ENCODE data around the gene POU2AF1. TPM values are rescaled to one million over a fixed set of nuclear protein-coding genes. Genes with fewer than 3 reads are reported as not detected.
A peak's percentile ranks its signal among the peaks of the same experiment; 100 is the strongest.

The POU2AF1 gene
- total RNA-seq, 1 donor from 2014 or later, result 0.72 TPM

DNA sequence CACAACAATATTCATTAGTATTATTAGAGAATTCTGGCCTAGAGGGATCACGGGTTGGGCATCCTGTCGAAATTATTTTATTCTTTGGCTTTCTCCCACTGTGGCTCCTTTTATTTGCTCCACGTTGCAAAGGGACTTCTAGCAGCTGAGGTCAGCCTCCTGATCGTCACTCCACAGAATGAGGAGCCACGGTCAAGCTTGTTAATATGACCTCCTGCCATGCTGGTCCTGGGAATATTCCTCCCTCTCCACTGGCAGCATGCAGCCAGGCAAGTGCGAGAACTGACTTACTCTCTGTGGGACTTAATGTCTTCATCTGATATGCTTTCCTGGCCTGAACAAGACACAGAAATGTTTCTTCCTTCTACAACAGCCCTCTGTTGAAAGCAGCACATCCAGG, 59.8 kb downstream of the POU2AF1 start:
- DNase-seq, result no peak

DNA sequence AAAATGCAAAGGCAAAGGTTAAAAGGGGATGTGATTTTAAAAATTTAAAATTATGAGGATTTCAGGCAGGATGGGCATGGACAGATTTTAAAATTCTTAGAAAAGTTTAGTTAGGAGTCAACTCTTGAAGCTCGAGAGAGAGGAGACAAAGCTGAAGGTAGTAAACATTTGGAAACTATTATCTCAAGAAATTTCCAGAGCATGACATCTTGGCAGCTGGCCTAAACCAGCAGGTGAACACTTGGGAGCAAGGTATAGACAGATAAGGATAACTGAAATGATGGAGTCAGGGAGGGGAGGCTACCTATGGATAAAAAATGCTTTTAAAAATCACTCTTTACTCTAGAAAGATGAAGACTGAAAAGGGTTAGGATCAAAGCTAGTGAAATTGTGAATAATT, 67.0 kb downstream of the POU2AF1 start:
- no peak for DNase-seq

DNA sequence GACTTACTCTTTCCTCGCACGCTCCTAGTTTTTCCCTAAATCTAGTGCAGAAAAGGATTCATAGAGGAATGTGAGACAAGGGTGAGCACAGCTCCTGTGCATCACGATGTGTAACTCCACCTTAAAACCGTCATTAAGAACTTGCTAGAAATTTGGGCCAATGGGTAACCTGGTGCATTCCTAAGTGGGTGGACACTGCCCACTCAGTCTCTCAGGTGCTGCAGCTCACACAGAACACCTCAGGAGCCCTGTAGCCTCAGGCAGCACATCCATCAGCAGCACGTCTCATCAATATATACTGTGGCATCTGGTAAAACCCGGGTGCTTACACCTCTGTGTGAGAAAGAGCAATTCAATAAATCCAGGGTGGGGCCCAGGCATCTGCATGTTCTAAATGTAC, 68.4 kb downstream of the POU2AF1 start:
- DNase-seq, result no peak

DNA sequence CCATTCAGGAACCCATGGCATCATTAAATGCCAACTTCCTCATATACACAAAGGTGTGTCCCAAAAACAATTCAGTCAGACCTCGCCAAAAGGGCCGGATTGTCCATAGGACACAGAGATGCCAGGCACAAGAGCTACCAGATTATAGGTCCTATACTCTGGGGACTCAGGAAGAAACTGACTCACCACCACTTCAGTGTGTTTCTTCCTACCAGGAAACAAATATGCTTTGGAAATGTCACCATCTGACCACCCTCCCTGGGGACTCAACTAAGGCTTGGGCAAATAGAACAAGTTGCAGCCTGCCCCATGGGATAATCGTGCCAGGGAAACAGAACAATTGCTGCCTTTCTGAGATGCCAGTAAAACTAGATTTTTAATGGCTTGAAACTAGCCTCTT, 69.0 kb downstream of the POU2AF1 start:
- DNase-seq, result no peak

DNA sequence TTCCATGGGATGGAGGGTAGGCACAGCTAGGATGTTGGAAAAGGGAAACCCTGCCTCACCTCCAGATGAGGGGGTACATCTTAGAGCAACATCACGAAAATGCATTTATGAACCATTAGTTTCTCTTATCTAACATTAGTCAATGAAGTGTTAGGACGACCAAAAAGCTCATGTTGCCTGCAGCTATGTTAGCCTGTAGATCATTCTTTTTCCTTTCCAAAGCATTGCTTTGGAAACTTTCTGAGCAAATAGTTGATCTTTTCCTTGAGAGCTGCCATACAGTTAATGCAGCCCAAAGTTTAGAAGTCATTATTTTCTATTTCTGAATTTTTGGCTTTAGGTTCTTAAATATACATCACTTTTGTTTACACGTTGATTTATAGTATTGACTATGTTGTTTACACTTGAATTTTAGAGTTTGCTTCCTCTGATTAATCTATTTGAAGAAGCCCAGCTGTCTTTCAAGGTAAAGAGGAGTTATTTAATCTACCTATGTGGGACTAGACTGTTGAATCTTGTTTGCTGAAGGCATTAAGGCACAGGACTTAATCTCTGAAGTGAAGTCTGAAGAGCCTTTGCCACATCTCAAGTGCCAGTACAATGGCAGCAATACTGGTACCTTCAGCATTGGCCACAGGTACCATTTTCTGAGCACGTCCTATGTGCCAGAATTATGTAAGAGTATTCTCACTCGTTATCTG, 69.7 kb downstream of the POU2AF1 start:
- no peak for DNase-seq

DNA sequence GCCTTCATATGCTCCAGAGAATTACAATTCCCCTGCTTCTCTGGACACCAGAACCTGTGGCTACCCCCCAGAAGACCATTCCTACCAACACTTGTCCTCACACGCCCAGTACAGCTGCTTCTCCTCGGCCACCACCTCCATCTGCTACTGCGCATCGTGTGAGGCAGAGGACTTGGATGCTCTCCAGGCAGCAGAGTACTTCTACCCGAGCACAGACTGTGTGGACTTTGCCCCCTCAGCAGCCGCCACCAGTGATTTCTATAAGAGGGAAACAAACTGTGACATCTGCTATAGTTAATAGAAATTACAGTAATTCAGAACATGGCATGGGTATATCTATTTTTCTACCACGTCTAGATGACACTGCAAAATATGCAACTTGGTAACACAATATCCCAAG, 70.9 kb downstream of the POU2AF1 start:
- DNase-seq, result peak; percentile 93

DNA sequence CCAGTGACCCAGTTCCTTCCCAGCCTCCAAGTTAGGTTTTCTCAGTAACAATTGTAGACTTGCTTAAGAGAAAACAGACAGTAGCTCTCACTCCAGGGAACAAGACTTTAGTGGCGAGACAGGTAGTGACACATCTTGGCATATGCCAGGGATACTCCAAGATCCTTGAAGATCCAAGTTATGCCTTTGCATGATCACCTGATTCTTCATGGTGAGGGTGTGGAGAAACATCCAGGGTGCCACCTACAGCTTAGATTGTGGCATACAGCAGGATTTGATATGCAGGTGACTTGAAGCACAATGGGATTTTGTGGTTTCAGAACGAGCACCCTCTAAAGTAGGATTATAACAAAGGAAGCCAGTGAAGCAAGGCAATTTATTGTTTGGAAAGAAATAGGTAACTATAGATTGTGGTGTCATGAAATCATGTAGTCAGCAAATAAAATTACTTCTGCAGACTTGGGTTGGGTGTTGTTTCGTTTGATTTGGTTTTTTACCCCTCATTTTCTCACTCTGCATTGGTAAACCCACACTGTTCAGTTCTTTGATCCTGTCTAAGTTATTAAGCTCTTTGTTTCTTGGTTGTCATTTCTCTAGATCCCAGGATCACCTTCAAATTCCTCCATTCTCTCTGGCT, 71.5 kb downstream of the POU2AF1 start:
- no peak for DNase-seq

DNA sequence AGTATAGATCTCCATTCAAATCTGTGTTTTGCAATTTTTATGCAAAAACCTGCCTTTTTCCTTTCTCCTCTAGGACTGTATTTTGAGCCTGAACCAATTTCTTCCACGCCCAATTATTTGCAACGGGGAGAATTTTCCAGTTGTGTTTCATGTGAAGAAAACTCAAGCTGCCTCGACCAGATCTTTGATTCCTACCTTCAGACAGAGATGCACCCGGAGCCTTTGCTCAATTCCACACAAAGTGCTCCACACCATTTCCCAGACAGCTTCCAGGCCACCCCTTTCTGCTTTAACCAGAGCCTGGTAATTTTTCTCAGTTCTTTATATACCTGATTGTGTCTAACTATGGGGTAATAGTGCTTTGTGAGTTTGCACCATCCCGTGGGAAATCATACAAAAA, 72.8 kb downstream of the POU2AF1 start:
- DNase-seq, result no peak

DNA sequence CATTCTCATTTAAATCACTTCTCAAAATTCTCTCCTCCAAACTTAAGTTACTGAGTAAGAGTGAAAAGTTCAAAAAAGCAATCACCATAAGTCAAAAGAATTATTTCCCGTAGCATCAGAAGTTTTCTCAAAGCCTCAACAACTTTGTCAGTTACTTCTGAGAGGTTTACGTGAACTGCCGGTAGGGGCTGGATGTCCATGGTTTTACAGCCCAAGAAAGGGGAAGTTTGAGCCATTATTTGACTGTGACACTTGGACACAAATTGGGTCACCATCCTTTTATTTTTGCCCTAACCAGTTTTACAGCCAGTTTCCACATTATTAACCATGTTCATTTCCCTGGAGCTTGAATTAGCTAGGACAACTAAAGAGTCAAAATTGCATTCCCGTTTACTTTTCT, 73.2 kb downstream of the POU2AF1 start:
- no peak for DNase-seq

DNA sequence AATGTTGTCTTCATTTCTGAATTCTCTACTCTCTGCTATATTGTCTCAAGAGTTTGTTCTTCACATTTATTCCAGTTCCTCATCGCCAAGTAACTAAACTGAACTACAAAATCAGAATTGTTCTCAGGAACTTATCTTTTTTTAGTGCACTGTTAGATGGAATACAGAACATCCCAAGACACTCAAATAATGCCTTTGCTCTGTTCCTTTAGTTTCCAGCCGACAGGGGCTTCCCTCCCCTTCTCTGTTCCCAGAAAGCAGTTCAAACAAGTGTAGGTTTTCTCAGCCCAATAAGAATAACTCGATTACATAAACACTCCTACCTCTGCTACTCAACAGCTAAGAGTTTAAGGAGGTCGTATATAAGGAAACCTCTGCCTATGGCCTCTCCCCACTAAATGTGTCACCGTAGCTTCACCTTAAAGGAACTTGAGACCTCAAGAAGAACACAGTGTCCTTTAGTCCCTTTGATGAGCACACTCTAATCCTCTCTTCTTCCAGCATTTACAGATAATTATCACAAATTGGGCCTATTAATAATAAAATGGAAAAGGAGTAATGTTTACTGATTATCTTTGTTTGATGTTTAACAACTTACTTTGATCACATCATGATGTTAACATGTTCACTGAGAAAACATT, 73.8 kb downstream of the POU2AF1 start:
- peak; percentile 50 for DNase-seq

DNA sequence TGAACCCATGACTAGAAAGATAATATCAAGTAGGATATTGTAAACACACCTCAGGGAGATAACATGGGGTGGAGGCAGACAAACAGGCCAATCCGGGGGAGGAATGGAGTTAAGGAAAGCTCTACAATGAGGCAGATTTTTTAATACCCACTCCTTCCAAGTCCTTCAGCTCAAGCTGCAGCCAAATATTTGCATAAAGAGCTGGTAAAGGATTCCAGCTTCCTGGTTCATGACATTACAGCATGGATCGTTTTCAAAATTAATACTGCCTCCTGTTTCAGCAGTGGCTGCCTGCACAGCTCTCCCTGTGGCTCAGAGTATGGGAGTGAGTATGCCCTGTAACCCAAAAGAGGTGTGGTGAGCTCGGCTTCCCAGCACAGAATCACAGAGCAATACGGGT, 75.6 kb downstream of the POU2AF1 start:
- peak; percentile 73 for DNase-seq

DNA sequence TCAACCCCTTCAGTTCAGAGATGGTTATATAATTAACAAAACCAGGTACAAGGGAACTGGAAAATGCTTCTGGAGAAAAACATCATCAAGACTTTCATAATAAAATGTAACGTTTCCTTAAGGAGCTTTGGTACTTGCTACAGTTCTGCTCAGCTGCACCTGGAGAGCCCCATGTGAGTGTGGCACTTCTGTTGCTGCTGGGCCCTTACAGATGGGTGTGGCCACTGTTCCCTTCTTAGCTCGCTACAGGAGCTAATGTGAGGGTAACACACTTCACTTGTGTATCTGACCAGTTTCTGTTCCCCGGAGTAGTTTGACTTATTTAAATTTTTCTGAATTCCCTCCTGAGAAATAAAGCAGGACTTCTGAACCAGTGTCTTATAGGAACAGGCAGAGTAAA, 76.8 kb downstream of the POU2AF1 start:
- no peak for DNase-seq

Small RNA genes lying within 50 kb of the gene (small RNA-seq; reads per million reads assigned to genes)
- gene MIR4491 (ENCODE audit: low replicate concordance) (not detected), gene RNU2-60P (ENCODE audit: low replicate concordance) (not detected)

Other genes with a start within 250 kb of the POU2AF1 start
- gene POU2AF2, start 133.6 kb downstream of the POU2AF1 start, total RNA-seq, result 0.41 TPM
- gene POU2AF3, start 80.7 kb downstream of the POU2AF1 start, total RNA-seq, result 0.72 TPM
- gene BTG4, start 133.1 kb upstream of the POU2AF1 start, total RNA-seq, result 3.0 TPM
- not detected for gene HOATZ, start 135.5 kb upstream of the POU2AF1 start, total RNA-seq
- gene LAYN, start 161.4 kb upstream of the POU2AF1 start, total RNA-seq, result 21.1 TPM
- gene SIK2, start 223.2 kb upstream of the POU2AF1 start, total RNA-seq, result 25.4 TPM